H4 (cell line): ENCODE measurements around the gene ACER3. TPM values are rescaled to one million over a fixed set of nuclear protein-coding genes. Genes with fewer than 3 reads are reported as not detected.
A peak's percentile ranks its signal among the peaks of the same experiment; 100 is the strongest.
"Not testable (repeated sequence)": the region's sequence is repeated elsewhere in the genome, so short reads cannot be mapped to it uniquely, and the experiment has no call there.

Experiments used
- DNase-seq: peaks from one replicate; pipeline ENCODE4 v3.0.0-alpha.2; 2015; ENCODE audit warnings: low spot score
- total RNA-seq: library from RNA; depleted of rRNA; stranded (reverse); fragments of >200 nt; shearing (Covaris generic); gene quantifications from 2 replicates; pipeline ENCODE4 v1.2.3, GENCODE V29; 2014

The ACER3 gene
- total RNA-seq, 1 experiment from 2014 or later, result 19.7 TPM

DNA sequence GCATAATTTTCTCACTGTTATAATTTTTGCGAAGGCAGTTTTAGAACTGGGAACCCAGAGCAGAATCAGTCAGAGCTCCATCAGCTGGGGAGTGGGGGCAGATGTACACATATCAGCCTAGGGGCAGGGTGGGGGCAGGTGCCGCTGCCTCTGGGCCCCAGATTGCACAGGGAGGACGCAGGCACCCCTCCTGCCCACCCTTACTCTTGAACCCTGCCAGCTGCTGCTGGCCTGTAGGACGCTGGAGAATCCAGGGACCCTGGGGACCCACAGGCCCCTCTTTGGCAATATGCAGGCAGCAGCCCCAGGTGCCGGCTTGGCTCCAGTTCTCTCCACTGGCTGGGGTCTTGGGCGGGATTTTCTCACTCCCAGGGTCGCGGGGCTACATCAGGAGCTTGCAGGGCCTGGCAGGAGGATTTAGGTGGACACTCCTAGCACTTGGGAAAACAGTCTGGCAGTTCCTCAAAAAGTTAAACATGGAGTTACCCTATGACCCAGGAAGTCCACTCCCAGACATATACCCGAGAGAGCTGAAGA lies 197.3 kb downstream of the ACER3 start:
- DNase-seq, result no peak

DNA sequence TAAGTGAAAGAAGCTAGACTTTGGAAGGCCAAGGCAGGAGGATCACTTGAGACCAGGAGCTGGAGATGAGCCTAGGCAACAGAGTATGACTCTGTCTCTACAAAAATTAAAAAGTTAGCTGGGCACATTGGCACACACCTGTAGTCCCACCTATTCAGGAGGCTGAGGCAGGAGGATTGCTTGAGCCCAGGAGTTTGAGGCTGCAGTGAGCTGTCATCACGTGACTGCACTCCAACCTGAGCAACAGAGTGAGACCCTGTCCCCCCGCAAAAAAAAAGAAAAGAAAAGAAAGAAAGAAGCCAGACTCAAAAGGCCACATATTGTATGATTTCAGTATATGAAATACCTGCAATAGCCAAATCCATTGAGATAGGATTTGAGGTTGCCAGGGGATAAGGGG lies 198.2 kb downstream of the ACER3 start:
- no peak for DNase-seq

DNA sequence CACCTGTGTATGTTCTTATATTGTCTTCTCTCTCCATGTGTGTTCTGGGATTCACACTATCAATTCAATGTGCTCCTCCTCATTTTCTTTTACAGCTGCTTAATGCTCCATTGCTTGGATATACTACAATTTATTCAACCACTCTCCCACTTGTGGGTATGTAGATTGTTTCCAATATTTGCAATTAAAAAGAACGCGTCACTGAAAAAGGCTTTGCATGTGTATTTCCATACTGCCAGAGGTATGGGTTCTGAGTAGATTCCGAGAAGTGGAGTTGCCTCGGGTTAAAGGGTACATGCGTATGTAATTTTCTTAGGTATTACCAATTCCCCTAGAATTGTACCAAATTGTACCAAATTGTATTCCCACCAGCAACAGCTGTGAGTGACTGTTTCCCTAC lies 199.1 kb downstream of the ACER3 start:
- DNase-seq, result no peak

- DNase-seq, result no peak
These were observed 199.5 kb downstream of the ACER3 start for GRCh38 chr11:77060234-77060633.

- not testable (repeated sequence) for DNase-seq
These were observed 200.5 kb downstream of the ACER3 start for GRCh38 chr11:77061258-77061657.

DNA sequence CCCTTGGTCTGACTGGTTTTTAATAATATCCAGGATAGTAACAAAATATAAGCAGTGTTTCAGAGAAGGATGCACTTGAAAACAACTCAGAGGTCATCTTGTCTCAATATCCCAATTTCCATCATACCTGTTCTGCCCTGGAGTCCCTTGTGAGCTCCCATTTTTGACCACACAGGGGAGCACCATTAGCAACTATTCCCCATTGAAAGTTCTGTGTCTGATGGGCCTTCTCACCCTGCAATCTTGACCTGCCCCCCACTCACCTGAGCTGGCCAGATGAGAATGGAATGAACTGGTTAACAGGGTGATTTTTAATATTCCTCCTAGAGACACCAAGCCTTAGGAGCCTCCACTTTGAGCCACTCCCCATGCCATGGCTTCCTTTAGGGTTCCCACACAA lies 202.2 kb downstream of the ACER3 start:
- no peak for DNase-seq

GRCh38 chr11:77063407-77063806 lies 202.7 kb downstream of the ACER3 start:
- no peak for DNase-seq

DNA sequence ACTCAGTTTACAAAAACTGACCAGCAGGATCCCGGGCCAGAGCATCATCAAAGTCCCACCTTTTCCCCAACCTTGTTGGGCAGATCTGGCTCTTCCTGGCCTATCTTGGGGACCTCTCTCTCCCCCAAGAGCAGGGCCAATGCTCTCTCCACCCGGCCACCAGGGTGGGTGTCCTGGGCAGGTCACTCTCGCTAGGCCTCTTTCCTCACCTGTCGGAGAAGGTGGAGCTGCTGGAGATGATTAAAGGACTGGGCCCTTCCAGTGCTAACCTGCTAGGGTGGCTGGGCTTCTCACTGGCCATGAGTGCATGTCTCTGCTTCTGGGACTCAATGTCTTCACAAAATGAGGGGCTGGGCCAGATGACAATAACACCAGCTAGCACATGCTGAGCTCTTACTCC lies 203.1 kb downstream of the ACER3 start:
- no peak for DNase-seq

- no peak for DNase-seq
These were observed 204.0 kb downstream of the ACER3 start for GRCh38 chr11:77064648-77065217.

- DNase-seq, result no peak
These were observed 205.1 kb downstream of the ACER3 start for GRCh38 chr11:77065878-77066228.

DNA sequence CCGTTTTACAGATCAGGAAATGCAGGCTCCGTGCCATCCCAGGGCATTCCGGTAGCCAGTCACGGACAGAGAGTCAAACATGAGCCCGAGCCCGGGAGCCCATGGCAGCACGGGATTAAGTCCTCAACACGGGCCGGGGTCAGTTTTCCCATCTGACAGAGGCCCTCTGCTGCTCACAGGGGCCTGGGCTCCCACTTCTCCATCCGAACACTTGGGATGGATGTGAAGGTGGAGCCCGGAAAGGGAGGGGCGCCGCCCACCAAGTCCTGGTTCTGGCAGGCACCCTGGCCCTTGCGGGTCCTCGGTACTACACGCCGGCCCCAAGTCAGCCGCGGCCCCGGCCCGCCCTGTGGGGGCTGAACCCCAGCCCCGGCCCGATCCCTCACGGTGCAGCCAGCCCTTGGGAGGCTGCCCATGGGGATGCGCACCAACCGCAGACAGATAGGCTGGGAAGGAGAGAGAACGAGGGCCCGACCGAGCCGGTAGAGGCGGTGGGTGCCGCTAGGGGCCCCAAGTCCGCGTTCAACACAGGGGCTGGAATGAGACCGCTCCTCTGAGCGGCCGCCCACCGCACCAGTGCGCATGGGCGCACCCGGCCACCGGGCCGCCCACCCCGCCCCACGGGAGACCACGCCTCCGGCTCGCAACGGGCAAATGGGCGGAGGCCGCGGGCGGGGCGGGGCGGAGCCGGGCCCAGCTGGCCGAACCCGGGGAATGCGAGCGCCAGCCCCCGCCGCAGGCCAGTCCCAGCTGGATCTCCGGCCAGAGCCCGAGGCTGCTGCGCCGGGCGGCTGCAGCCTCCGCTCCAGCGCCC lies 205.7 kb downstream of the ACER3 start, which contains the start of gene CAPN5:
Gene CAPN5, plus strand, starts transcription at position 743 of the 814 bp plus-strand sequence. CDS start 17,916 bp downstream, outside the sequence.
- peak; percentile 74 for DNase-seq

DNA sequence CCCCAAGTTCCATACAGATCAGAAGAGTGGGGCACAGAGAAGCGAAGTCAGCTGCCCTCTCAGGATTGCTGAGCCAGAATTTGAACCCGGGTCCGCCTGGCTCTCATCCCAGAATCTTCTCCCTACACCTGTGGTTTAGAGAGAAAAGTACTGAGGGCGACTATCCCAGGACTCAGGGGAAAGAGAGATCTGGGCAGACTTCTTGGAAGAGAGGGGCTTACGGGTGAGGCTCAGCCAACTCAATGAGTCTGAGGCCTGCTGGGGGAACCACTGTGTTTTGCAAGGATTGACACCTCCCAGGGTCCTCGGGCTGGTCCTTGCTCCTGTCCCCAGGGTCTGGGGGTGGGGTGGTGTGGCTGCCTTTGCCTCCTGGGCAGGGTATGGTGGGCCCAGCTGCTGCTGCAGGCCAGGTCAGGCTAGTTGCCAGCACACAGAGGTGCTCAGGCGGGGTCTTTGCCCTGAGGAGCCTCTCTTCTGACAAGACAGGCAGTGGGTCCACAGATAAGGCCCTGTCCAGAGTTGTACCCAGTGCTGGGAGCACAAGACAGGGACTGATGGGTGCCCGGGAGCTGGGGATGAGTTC lies 207.2 kb downstream of the ACER3 start:
- DNase-seq, result no peak

DNA sequence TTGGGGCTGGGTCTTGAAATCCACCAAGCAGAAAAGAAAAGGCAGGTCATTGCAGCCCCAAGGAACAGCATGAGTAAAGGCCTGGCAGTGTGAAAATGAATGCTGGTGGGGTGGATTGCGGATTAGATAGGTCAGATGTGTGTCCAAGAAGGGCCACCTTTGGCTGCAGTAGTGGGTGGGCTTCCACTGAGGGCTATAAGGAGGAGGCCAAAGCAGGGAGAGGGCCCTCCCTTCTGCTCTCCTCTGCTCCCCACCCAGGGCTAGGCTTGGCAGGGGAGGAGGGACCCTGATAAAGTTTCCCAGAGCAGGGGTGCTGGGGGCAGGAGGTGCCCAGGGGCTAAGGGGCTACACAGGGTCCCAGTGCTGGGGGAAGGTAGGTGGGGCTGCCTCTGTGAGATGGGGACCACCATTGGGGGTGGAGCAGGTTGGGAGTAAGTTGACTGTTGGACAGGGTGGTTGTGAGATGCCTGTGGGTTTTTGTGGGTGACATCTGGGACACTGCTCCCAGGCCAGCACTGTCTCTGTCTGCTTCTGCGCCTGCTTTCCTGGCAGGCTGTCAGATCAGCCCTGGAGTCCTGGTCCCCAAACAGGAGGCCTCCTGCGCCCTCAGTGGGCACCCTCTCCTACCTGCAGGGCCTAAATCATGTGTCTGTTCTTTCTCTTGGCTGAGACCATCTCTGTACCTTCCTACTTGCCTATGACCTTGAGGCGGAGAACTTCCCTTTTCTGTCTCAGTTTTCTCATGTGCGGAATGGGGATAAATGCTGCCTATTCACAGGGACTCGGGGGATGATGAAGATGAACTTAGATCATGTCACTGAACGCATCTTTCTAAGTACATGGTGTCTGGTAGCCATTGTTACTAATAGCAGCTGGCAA lies 208.0 kb downstream of the ACER3 start:
- DNase-seq, result no peak

- DNase-seq, result no peak
These were observed 208.7 kb downstream of the ACER3 start for GRCh38 chr11:77069336-77069968.

- no peak for DNase-seq
These were observed 209.4 kb downstream of the ACER3 start for GRCh38 chr11:77069969-77070582.

DNA sequence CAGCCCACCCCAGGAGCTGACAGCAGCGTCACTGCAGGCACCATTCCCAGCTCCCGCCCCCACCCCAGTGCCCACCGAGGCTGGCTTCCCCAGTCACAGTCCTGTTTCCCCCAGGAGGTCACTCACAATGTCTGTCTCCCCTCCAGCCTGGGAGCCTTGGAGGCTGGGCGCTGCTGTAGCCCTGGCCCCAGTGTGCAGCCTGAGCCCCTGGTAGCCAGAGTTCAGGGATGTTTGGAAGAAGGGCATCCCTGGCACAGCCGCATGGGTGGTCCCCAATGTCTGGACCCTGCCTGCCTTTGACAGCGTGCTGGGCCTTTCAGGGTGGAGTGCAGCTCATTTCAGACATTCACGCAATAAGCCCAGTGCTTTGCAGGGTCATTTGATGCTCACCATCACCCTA lies 210.4 kb downstream of the ACER3 start:
- DNase-seq, result no peak

DNA sequence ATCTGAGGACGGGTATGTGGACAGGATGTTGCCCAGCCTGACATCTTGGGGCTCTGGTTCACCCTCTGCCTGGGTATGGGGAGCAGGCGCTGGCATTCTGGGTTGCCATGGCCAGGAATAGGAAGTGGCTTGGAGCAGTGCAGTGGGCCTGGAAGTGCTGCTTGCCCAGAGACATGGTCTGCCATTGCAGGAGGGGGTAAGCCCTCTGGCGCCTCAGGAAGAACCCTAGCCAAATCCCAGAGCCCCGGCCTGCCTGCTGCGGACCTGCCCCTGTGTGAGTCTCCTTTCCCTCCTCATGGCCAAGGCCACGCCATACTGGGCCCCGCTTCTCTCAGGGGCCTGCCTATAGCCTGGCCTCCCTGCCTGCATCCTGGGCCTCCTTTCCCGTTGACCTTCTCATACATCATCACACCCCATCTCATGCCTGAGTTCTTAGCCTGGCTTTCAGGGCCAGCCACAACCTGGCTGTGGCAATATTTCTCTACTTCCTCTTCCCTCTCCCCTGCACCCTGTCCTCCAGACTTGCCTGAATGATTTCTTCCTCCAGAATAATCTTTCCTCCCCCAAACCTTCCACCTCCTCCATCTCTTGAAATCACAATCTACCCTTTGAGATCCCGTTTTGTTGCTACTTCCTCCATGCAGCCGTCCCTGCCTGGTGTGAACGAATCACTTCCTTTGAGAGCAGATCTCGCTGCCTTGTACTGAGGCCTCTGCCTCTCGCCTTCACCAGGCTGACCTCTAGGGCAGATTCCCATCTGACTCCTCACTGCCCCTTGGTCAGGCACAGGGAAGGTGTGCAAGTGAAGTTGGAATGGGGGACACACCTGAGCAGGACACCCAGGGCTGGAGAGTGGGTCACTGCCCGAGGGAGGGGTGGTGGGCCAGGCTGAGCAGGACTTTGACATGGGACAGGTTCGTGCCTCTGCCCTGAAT lies 211.2 kb downstream of the ACER3 start:
- DNase-seq, result no peak

DNA sequence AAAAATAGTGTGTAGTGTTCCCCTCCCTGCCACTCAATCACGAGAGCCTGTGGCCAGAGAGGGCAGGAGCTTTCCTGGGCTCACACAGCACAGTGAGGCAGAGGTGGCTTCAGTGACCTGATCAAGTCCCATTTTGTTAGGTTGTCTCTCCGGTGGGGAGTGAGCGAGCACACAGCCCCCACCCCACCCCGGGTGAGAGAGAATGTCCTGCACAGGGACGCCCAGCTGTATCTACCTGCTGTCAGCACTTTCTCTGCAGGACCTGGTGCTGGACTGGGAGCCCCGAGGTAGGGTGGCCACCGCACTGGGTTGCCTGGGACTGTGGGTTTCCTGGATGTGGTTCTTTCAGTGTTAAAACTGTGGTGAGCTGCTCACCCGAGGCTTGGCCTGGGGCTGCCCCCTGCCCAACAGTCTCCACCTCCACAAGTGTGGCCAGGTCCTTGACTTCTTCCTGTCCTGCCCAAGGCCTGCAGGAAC lies 212.2 kb downstream of the ACER3 start:
- DNase-seq, result no peak

GRCh38 chr11:77073328-77074001 lies 212.7 kb downstream of the ACER3 start:
- peak; percentile 91 for DNase-seq
